ENCODE measurements around the gene EMP2.

DNA sequence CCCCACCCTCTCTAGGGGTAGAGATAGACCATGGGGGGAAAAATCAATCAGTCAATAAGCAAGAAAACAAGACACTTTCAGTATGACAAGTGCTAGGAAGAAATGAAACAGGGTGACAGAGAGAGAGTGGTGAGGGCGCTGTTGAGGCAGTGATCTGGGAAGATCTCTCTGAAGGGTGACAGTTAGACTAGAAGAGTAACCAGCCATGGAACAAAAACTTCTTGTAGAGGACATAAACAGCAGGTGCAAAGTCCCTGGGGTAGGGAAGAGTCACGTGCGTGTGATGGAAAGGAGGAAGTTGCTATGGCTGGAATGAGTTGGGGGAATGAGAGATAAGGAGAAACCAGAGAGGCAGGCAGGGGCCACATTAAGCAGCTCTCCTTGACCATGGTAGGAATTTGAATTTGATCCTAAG lies 16.8 kb upstream of the EMP2 start:
- peak; percentile 45 for TF ChIP-seq CTCF (IDR thresholded peaks at IDR 0.05; ENCODE audit: low read depth, low read length, poor library complexity, severe bottlenecking)
- TF ChIP-seq EZH2phosphoT487 (IDR thresholded peaks at IDR 0.05; ENCODE audit: borderline replicate concordance, low read length): no peak
